Colonic mucosa (tissue), 4 donors: ENCODE data around the gene SLC25A34. TPM values are rescaled to one million over a fixed set of nuclear protein-coding genes. Genes with fewer than 3 reads are reported as not detected.

Source experiments
- DNase-seq: peaks from one replicate; pipeline ENCODE4 v3.0.0-alpha.2; 2020
- H3K27ac ChIP-seq: fragments of 200-600 bp; one replicate; pipeline ENCODE4 v1.8.0; 2021
- H3K27me3 ChIP-seq: fragments of 200-600 bp; one replicate; pipeline ENCODE4 v1.8.0; 2021
- H3K36me3 ChIP-seq: fragments of 200-600 bp; one replicate; pipeline ENCODE4 v1.8.0; 2021
- H3K4me1 ChIP-seq: fragments of 200-600 bp; one replicate; pipeline ENCODE4 v1.8.0; 2021; ENCODE audit warnings: mild to moderate bottlenecking
- H3K4me3 ChIP-seq: fragments of 200-600 bp; one replicate; pipeline ENCODE4 v1.8.0; 2021
- H3K9ac ChIP-seq, 2 donors: one replicate each; pipeline ENCODE4 v1.7.0; 2013; ENCODE audit warnings: control low read depth in 2 of 2, low read depth in 2 of 2, low read length in 2 of 2
- H3K9me3 ChIP-seq: fragments of 200-600 bp; one replicate; pipeline ENCODE4 v1.8.0; 2021
- intact Hi-C: fragments of 100-400 bp; cut with DNase I; formaldehyde crosslinking; loops from one replicate; pipeline ENCODE4 v1.14.1; 2022
- total RNA-seq, 2 donors: library from RNA; stranded (reverse); fragmentation: NEBNext Ultra II Directional in 1 of 2; extraction: Animal tissue kit (Norgen Biotek cat#: 25700) in 1 of 2; gene quantifications; one replicate each; pipeline ENCODE4 v1.2.1, GENCODE V29; 2021
- TF ChIP-seq, protein P1 (sequence below): fragments of 200-600 bp; IDR thresholded peaks from one replicate; pipeline ENCODE4 v1.8.0; 2022; ENCODE audit warnings: antibody characterized with exemption, mild to moderate bottlenecking
- donor health status: healthy.
- donor health status: DM: no; HTN: no; CAD: no.
- donor health status: DM: no; HTN: no; CAD: no.

Gene SLC25A34
- total RNA-seq, 2 donors from 2014 or later = 3.2 to 16.0 TPM

DNA sequence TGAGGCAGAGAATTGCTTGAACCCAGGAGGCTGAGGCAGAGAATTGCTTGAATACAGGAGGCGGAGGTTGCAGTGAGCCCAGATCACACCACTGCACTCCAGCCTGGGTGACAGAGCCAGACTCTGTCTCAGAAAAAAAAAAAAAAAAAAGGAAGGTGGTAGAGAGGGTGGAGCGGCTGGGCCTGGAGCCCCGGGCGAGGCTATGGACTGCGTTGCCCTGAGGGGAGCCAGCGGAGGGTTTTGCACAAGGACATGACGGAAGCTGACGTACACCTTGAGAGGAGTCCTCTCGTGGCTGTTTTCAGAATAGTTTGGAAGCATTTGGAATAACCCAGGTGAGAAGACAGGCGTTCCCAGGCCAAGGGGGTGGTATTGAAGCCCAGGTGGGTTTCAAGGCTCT lies 15.7 kb downstream of the SLC25A34 start:
- DNase-seq = no peak

DNA sequence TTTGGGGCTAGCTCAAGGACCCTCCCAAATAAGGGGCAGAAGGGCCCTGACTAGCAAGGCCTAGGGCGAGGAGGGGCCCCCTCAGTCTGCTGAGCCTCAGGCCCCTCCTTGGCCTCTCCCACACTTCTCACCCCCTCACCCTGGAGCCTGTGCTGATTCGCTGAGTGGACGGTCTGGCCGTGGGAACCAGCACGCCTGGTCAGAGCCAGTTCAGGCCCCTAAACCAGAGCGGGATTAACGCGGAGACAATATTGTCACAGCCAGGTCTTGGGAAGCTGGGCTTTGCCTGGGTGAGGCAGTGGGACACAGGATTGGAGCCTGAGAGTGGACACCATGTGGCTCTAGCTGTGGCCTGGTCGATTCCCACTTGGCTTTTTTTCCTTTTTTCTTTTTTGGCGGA lies 17.7 kb downstream of the SLC25A34 start:
- H3K27me3 ChIP-seq = no peaks in the 10 kb centered on the region
- intact Hi-C loops = no loop called here
- H3K36me3 ChIP-seq = no peaks in the 10 kb centered on the region
- H3K4me3 ChIP-seq = no peak overlapping the region
- no peaks in the 10 kb centered on the region for H3K9me3 ChIP-seq
- H3K4me1 ChIP-seq = no peaks in the 10 kb centered on the region
- H3K9ac ChIP-seq = no peak overlapping the region
- TF ChIP-seq, protein P1, sequence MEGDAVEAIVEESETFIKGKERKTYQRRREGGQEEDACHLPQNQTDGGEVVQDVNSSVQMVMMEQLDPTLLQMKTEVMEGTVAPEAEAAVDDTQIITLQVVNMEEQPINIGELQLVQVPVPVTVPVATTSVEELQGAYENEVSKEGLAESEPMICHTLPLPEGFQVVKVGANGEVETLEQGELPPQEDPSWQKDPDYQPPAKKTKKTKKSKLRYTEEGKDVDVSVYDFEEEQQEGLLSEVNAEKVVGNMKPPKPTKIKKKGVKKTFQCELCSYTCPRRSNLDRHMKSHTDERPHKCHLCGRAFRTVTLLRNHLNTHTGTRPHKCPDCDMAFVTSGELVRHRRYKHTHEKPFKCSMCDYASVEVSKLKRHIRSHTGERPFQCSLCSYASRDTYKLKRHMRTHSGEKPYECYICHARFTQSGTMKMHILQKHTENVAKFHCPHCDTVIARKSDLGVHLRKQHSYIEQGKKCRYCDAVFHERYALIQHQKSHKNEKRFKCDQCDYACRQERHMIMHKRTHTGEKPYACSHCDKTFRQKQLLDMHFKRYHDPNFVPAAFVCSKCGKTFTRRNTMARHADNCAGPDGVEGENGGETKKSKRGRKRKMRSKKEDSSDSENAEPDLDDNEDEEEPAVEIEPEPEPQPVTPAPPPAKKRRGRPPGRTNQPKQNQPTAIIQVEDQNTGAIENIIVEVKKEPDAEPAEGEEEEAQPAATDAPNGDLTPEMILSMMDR = no peak
- DNase-seq = no peak
- no peak overlapping the region for H3K27ac ChIP-seq

More for the DNA sequence above, 15.7 kb downstream of the SLC25A34 start:
- no peaks in the 10 kb centered on the region for H3K27me3 ChIP-seq
- no peaks in the 10 kb centered on the region for H3K4me1 ChIP-seq
- no peak overlapping the region for H3K9ac ChIP-seq
- no peak overlapping the region for H3K27ac ChIP-seq
- H3K9me3 ChIP-seq = no peaks in the 10 kb centered on the region
- no peak overlapping the region for H3K4me3 ChIP-seq
- TF ChIP-seq, protein P1 = no peak
- H3K36me3 ChIP-seq = no peaks in the 10 kb centered on the region
- intact Hi-C loops = no loop called here

DNA sequence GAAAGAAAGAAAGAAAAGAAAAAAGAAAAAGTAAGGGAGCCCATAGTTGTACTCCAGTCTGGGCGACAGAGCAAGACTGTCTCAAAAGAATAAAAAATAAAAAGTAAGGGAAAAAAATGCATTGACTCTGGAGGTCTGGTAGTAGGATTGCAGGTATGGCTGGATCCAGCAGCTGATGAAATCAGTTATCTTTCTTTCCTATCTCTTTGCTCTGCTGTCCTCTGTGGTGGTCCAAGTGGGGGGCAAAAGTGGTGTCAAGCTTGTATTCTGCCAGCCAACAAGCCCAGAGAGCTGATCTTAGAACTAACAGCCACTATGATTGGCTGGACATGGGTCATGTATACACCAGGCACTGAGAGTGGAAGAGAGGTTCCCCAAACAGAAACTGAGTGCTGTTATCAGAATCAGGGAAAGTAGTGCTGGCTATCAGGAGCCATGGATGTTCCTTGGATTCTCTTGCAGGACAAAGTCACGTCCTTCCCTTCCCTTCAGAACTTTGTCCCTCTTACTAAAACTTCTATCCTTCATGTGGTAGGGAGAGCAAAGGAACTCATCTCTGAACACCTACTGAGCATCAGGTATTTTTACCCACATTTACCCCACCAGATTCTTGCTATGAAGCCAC lies 19.1 kb downstream of the SLC25A34 start:
- no peak for DNase-seq
- Histone ChIP-seq H3K36me3 (no peaks in the 10 kb centered on the region), H3K27me3 (no peaks in the 10 kb centered on the region), H3K9ac (peak overlapping the region in 1 of 2 donors; percentile 31), H3K4me3 (no peak overlapping the region), H3K27ac (no peak overlapping the region), H3K4me1 (no peaks in the 10 kb centered on the region), H3K9me3 (no peaks in the 10 kb centered on the region)
- TF ChIP-seq, protein P1 = no peak
- intact Hi-C loops = no loop called here

DNA sequence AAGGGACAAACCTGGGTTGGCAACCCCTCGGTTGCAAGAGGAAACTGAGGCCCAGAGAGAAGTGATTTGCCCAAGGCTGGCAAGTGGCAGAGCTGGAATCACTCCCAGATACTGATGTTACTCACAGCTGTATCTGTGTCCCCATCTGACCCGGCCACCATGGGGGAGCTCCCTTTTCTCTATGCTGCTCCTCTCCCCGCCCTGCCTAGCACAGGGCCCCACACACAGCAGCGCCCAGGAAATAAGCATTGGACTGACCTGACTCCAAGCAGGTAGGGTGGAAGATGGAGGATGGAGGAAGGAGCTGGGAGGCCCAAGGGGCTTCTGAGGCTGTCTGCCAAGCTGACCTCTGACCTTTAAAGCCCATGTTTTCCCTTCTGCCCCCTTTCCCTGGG lies 19.6 kb downstream of the SLC25A34 start:
- TF ChIP-seq, protein P1 = no peak
- no peaks in the 10 kb centered on the region for H3K4me1 ChIP-seq

DNA sequence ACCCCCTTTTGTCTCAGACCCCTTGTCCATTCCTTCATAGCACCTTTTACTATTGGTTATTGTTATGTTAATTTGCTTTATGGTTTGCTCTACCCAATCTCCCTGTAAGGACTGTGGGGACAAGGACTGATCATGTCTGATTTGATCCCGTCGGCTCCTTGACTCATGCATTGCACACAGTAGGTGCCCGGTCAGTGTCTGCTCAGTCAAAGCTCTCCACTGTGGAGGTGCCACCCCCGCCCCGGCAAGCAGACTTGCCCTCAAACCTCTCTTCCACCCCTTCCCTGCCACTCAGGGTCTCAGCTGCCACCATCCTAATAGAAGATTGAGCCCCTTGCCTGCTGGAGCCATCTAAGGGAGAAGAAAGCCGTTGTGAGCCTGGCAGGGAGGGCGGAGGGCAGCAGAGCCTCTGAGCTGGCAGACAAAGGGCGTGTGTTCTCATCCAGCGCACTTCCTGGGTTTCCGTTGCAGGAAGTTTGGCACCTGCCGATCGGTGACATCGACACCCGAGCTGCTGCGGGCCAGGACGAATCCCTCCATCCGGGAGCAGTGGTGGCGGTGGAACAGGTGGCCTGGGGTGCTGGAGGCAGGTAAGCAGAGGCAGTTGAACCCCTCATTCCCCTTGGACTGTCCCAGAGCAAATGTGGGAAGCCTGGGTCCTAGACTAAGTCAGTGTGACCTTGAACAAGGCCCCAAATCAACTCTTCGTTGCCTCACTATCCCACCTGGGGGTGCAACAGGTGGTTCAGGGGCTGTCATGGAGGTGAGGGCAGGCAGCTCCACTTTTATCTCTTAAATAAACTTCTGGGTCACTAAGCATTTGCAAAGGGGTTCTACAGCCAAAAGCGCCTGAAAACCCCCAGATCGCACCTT lies 20.3 kb downstream of the SLC25A34 start:
- peak overlapping the region; percentile 65 for H3K4me3 ChIP-seq
- H3K9me3 ChIP-seq = no peaks in the 10 kb centered on the region
- TF ChIP-seq, protein P1 = no peak
- DNase-seq = peak; percentile 86
- H3K36me3 ChIP-seq = no peaks in the 10 kb centered on the region
- intact Hi-C loops = no loop called here
- H3K27ac ChIP-seq = peak overlapping the region; percentile 76
- no peaks in the 10 kb centered on the region for H3K4me1 ChIP-seq
- peak overlapping the region; percentile 79 to 86 for H3K9ac ChIP-seq
- no peaks in the 10 kb centered on the region for H3K27me3 ChIP-seq

More for the DNA sequence above, 19.6 kb downstream of the SLC25A34 start:
- intact Hi-C loops = no loop called here
- DNase-seq = no peak
- no peaks in the 10 kb centered on the region for H3K36me3 ChIP-seq
- no peaks in the 10 kb centered on the region for H3K27me3 ChIP-seq
- H3K4me3 ChIP-seq = no peak overlapping the region
- no peaks in the 10 kb centered on the region for H3K9me3 ChIP-seq
- no peak overlapping the region for H3K27ac ChIP-seq
- H3K9ac ChIP-seq = peak overlapping the region in 1 of 2 donors; percentile 31
